RWPE2 (cell line): Measurements from ENCODE around the gene ELFN1.

ENCODE experiments used
- ATAC-seq: fragments of 200-7000 bp; cut with Tn5 transposase; 3 replicates; pipeline ENCODE4 v1.9.1; 2021; ENCODE audit warnings: low read depth
- DNase-seq: peaks from one replicate; pipeline ENCODE4 v3.0.0-alpha.2; 2020; ENCODE audit warnings: low spot score
- H3K27ac ChIP-seq: fragments of 450-650 bp; 2 replicates; pipeline ENCODE4 v1.5.1; 2017; ENCODE audit warnings: mild to moderate bottlenecking; ENCODE audit not compliant: poor library complexity, severe bottlenecking
- H3K27me3 ChIP-seq: fragments of 250-450 bp; sonication (Bioruptor Pico); 2 replicates; pipeline ENCODE4 v1.5.1; 2021; ENCODE audit warnings: mild to moderate bottlenecking, moderate library complexity; ENCODE audit not compliant: insufficient read depth, poor library complexity, severe bottlenecking
- H3K36me3 ChIP-seq: fragments of 250-450 bp; sonication (Bioruptor Pico); 2 replicates; pipeline ENCODE4 v1.5.1; 2020; ENCODE audit warnings: low read depth, mild to moderate bottlenecking, moderate library complexity
- H3K4me1 ChIP-seq: fragments of 250-450 bp; sonication (Bioruptor Pico); 2 replicates; pipeline ENCODE4 v1.5.1; 2021; ENCODE audit warnings: mild to moderate bottlenecking, moderate library complexity; ENCODE audit not compliant: insufficient read depth, poor library complexity, severe bottlenecking
- H3K4me3 ChIP-seq: fragments of 250-450 bp; sonication (Bioruptor Pico); 2 replicates; pipeline ENCODE4 v1.5.1; 2021; ENCODE audit warnings: mild to moderate bottlenecking, moderate library complexity; ENCODE audit not compliant: severe bottlenecking
- H3K9me3 ChIP-seq: fragments of 250-450 bp; sonication (Bioruptor Pico); 2 replicates; pipeline ENCODE4 v1.5.1; 2021; ENCODE audit warnings: mild to moderate bottlenecking, moderate library complexity; ENCODE audit not compliant: severe bottlenecking
- TF ChIP-seq, protein P1 (sequence below): fragments of 450-650 bp; IDR thresholded peaks from one replicate; pipeline ENCODE4 v1.5.1; 2017; ENCODE audit warnings: mild to moderate bottlenecking, moderate library complexity; ENCODE audit not compliant: poor library complexity, severe bottlenecking

Gene ELFN1

DNA sequence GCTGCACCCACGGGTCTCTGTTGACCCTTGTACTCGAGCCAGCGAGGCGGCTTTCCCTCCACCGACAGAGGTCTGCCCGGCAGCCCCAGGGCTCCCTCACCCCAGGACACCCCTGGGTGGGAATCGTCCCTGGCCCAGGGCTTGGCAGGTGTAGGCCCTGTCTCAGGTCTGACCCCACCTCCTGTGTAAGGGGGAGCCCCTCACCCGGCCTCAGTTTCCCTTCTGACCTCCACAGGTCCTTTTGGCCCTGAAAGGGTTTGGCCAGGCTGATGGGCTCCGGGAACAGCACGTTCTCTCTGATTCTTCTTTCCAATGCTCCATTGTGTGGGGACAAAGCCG lies 25.0 kb upstream of the ELFN1 start:
- ATAC-seq = no peak
- Histone ChIP-seq H3K9me3 (no peaks in the 10 kb centered on the region), H3K36me3 (no peaks in the 10 kb centered on the region), H3K4me3 (no peak overlapping the region), H3K27ac (no peak overlapping the region), H3K27me3 (peaks cover 29% of the 10 kb centered on the region), H3K4me1 (no peaks in the 10 kb centered on the region)
- DNase-seq = no peak
- TF ChIP-seq, protein P1, sequence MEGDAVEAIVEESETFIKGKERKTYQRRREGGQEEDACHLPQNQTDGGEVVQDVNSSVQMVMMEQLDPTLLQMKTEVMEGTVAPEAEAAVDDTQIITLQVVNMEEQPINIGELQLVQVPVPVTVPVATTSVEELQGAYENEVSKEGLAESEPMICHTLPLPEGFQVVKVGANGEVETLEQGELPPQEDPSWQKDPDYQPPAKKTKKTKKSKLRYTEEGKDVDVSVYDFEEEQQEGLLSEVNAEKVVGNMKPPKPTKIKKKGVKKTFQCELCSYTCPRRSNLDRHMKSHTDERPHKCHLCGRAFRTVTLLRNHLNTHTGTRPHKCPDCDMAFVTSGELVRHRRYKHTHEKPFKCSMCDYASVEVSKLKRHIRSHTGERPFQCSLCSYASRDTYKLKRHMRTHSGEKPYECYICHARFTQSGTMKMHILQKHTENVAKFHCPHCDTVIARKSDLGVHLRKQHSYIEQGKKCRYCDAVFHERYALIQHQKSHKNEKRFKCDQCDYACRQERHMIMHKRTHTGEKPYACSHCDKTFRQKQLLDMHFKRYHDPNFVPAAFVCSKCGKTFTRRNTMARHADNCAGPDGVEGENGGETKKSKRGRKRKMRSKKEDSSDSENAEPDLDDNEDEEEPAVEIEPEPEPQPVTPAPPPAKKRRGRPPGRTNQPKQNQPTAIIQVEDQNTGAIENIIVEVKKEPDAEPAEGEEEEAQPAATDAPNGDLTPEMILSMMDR = no peak

DNA sequence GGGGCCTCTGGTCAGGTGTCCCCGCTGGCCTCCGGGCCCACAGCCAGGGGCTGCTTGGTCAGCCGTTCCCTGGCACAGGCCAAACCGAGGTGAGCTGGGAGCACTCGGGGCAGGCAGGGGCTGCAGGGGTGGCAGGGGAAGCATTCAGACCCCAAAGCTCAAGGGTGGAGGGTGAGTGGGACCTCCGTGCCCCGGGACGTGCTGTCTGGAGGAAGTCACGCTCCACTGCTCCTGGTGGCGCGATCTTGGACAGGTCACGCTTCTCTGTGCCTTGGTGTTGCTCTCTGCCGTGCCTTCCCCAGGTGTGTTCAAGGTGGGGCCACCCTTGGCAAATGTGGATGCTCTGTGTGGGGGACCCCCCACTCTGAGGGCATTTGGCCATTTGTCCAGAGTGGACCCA lies 24.6 kb upstream of the ELFN1 start:
- H3K27ac ChIP-seq = no peak overlapping the region
- DNase-seq = peak; percentile 55
- H3K27me3 ChIP-seq = peaks cover 29% of the 10 kb centered on the region
- H3K4me1 ChIP-seq = no peaks in the 10 kb centered on the region
- H3K9me3 ChIP-seq = no peaks in the 10 kb centered on the region
- H3K4me3 ChIP-seq = no peak overlapping the region
- no peak for ATAC-seq
- no peaks in the 10 kb centered on the region for H3K36me3 ChIP-seq
- TF ChIP-seq, protein P1 = no peak

DNA sequence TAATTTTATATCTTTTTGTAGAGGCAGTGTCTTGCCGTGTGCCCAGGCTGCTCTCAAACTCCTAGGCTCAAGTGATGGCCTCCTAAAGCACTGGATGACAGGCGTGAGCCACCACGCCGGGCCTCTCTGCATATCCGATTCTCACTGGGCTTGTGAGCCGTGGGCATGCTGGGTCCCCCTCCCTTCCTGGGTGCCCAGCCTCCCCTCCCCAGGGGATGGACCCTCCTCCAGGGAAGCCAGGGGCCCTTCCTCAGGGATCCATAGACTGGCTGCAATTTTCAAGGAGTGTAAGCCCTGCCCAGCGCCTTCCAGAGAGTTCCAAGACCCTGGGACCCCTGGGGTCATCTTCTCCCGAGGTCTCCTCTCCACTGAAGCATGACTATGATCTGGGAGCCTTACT lies 23.7 kb upstream of the ELFN1 start:
- DNase-seq (no peak), ATAC-seq (no peak)
- no peaks in the 10 kb centered on the region for H3K36me3 ChIP-seq
- H3K4me3 ChIP-seq = no peak overlapping the region
- H3K27me3 ChIP-seq = peaks cover 29% of the 10 kb centered on the region
- TF ChIP-seq, protein P1 = no peak
- H3K27ac ChIP-seq = no peak overlapping the region
- no peaks in the 10 kb centered on the region for H3K4me1 ChIP-seq
- no peaks in the 10 kb centered on the region for H3K9me3 ChIP-seq

DNA sequence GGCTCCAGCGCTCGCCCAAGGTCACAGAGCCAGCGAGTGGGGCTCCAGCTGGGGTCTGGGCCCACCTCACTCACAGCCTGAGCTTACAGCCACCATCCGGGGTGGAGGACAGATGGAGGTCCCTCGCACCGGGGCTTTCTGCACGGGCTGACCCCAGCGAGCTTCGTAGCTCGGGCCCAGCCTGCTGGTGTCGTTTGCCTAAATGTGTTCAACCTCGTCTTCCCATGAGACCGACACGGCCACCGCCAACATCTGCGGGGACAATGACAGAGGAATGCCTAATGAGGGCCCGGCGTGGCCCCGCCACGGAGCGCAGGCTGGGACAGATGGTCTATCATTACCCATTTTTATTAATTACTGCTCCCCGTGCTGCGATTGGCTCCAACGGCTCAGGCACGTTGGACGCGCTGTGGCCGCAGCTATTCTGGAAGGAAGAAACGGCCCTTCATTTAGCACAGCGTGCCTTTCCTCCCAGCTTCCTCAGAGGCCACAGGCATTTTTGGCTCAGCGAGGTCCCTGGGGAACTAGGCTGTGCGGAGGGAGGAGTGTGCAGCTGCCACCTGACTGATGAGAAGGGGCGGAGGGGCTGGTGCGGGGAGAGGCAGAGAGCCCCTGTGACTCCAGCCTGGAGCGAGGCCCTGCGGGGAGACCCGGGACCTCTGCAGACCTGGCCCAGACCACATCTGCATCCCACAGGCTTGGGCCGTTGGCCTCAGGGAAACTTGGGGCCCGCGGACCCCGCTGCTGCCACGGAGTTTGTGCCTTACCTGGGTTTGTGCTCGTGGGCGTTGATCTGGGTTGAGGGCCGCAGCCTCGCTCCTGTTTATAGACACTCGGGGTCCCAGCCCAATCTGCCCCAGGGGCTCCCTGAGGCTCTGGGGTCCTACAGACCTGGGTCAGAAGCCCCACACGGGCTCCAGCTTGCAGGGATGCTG lies 22.9 kb upstream of the ELFN1 start:
- Histone ChIP-seq H3K4me3 (no peak overlapping the region), H3K9me3 (no peaks in the 10 kb centered on the region), H3K27me3 (peaks cover 29% of the 10 kb centered on the region), H3K27ac (no peak overlapping the region), H3K36me3 (no peaks in the 10 kb centered on the region), H3K4me1 (no peaks in the 10 kb centered on the region)
- DNase-seq = peak; percentile 47
- TF ChIP-seq, protein P1 = no peak
- no peak for ATAC-seq

DNA sequence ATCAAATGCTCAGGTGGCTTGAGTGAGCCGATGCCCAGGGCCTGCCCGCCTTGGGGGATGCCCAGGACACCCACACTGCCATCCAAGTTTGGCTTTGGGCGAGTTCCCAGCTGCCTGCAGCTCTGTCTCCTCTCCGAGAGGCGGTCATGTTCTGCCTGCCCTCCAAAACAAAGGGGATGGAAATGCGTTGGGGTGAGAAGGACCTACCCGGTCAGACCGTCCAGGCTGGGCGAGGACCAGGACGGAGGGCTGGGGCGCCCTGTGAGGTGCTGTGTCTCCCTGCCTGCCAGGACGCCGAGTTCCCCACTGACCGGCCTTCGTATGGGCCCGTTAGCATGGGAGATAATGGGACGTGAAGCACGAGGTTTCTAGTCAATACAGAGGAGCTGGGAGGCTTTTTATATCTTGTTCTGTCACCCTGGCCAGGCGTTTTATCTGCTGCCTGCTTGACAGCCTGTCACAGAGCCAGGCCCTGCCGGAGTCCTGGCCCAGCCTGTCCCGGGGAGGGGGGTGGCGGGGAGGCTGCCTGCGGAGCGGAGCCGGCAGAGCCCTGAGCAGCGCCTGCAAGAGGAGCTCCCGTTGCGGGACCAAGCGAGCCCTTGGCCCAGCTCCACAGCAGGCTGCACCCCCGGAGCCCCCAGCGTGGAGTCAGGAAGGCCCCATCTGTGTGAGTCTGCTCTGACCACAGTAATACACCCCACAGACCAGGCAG lies 22.0 kb upstream of the ELFN1 start:
- Histone ChIP-seq H3K4me3 (no peak overlapping the region), H3K27me3 (peaks cover 29% of the 10 kb centered on the region), H3K4me1 (no peaks in the 10 kb centered on the region), H3K9me3 (no peaks in the 10 kb centered on the region), H3K36me3 (no peaks in the 10 kb centered on the region), H3K27ac (no peak overlapping the region)
- ATAC-seq = peak; percentile 28; the same call in 1 of the 3 replicates
- DNase-seq = peak; percentile 49
- TF ChIP-seq, protein P1 = no peak
